Erythroblast (primary cell): Measurements from ENCODE around the gene CYS1.

Source experiments
- GATA1 ChIP-seq: IDR thresholded peaks from 2 replicates; pipeline ENCODE4 v1.6.1; 2011; ENCODE audit warnings: low read depth, mild to moderate bottlenecking, control low read depth, low read length, moderate library complexity
- POLR2A ChIP-seq: IDR thresholded peaks from 2 replicates; pipeline ENCODE4 v1.6.1; 2011; ENCODE audit warnings: mild to moderate bottlenecking, low read length

DNA sequence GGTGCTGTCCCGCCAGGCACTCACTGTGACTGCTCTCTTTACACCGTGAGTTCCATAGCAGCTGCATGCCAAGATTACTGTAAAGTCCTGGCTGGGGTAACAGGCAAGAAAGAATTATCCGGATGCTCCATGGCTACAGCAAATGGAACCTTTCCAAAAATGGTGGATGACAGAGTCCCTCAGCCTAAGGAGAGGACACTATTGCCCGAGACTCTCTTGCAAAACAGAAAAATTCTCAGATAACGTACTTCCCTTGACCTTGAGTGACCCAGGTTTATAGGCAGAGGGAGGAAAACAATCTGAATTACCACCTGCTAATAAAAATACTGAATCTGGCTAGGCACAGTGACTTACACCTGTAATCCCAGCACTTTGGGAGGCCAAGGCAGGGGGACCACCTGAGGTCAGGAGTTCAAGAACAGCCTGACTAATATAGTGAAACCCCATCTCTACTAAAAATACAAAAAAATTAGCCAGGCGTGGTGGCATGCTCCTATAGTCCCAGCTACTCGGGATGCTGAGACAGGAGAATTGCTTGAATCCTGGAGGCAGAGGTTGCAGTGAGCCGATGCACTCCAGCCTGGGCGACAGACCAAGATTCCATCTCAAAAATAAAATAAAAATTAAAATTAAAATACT lies 4.5 kb downstream of the CYS1 start:
- TF ChIP-seq POLR2A: no peak
- no peak for TF ChIP-seq GATA1
